GM21619 (cell line): ENCODE results near the gene MGP.

Experiments
- ATAC-seq: cut with Tn5 transposase; IDR thresholded peaks from one replicate; pipeline ENCODE4 v1.9.1; 2021; ENCODE audit not compliant: unreplicated experiment

MGP gene

DNA sequence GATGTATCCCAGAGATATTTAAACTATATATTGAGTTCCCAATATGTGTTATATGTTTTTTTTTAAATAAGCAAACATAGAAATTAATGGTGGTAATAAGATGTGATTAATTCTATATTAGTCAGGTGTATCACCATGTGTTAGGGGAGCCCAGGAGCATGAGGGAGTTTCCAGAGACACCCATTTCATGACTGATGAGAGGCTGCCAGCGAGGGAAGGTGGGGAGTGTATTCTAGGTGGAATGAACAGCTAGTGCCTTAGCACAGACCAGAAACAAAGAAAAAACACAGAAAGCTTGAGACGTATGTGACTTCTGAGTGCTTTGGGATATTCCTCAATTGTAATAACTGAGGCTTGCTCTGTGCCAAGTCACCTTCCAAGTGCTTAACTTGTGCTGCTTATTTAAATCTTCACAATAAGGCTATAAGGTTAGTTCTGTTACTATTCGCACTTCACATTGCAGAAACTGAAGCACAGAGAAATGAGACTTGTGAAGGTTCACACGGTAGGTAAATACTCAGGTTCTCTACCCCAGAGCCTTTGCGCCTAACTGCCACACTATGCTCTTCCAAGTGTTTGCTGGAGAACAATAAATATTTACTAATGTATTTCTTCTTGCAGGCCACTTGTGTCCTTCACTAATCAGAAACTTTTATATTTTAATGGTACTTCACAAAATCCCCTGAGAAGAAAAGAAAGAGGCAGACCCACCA lies 17.9 kb upstream of the MGP start:
- ATAC-seq: no peak

DNA sequence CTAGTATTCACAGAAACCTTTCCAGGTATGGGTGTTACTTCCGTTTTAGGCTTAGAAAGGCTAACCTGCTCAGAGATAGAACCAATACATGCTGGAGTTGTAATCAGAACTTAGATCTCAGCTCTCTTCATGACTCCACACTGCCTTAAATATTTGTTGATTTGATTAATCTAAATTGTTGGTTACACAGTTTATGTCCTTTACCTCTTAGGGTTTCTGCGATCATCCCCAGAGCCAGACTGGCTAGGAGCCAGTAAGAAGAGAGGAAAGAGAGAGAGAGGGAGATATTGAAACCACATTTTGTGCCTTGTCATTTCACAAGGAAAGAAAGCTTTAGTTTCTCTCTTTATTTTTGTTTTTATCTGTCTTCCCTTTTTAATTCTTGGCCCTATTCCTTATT lies 16.8 kb upstream of the MGP start:
- ATAC-seq: no peak

DNA sequence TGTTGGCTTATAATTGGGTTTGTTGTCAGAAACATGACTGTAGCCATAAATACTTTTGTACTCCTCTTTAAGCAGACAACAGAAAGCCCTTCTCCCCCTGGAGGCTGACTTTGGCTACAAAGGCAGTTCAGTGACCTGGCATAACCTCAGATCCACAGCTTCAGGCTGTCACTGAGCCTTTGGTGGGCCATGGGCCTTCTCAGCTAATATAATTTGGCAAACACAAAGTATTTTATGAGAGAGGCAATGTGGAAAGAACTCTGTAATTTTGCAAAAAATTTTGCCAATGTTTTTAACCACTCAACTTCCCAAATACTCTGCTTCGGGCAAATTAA lies 15.5 kb upstream of the MGP start:
- ATAC-seq: no peak

DNA sequence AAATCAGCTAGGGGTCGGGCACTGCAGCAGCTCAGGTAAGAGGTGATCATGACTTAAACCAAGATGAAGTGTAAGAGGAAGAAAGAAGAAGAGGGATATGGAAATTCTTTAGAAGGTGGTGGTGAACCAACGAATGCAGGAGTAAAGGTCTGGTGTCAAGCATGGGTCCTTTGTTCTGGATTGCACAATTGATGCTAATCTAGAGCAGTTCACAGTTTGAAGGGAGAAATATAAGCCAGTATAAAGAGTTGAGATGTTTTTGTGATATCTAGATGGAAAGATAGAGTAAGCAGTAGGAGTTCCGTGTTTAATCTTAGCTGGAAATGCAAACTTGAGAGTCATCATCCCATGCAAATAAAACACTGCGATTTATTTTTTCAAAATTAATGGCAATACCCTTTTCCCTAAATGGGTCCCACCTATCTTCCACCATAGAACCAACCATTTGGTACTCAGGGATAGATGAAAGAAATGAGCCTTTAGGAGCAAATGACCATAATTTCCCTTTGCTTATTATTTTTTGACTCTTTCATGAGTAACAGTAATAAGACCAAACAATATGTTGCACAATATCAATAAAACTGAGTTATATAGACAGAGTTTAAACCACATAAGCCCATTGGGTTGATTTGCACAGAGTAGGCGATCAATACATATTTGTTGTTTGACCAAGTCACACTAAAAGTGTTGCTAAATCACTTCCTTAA lies 15.0 kb upstream of the MGP start:
- ATAC-seq: no peak

DNA sequence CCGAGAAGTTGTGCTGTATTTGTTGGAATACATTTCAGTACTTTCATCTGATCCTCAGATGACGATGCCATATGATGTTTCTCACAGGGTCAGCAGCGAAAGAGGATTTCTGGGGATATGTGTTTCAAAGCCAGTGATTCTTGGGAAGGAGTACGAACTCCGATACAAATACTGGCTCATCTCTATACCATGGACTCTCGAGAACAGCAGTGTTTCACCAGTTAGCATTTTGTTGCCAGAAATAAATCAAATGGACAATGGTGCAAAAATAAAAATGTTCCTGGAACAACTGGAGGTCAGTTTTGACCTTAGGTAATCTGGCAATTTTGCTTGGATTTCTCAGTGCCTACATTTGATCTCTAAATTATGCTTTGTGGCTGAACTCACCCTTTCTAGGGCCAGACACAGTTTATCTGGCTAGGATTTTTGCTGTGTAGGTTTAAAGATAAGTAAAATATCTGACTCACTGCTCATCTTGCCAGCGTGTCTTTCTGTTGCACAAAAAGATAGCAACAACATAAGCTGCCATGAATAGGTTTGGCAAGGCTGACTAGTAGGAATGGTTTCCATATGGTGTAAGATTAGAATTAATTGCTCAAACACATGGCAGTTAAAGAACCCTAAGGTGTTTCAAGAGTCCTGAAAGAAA lies 11.0 kb upstream of the MGP start:
- ATAC-seq: no peak

DNA sequence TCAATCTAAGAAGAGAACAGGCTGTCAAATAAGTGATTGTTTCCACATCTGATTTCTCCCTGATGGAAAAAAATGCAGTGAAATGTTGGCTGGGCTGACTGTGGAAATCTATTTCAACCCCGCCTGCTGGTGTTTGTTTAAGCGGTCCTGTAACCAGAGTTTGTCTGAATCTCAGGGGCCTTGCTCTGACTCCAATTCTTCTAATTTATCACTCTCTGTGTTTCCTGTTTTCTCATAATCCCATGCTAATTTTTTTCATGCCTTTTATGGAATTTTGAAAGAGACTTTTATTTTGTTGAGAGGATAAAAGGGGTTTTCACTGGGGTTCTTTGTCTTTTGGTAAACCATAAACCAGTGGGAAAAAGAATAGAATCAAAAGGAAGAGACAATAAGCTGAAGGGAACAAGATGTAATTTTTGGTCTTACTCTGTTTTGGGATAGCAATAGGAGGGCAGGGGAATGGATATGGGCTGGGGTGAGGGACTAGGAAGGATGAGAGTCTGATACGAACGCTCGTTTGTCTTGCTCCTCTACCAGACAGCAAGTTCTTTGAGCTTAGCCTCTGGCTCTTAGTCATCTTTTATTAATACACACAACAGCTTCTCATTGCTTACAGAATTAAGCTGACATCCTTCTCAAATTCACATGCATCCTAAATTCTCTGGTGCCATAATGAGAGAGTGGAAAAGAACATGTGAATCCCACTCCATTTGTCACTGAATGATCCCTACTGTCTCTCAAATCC lies 8.0 kb upstream of the MGP start:
- no peak for ATAC-seq

DNA sequence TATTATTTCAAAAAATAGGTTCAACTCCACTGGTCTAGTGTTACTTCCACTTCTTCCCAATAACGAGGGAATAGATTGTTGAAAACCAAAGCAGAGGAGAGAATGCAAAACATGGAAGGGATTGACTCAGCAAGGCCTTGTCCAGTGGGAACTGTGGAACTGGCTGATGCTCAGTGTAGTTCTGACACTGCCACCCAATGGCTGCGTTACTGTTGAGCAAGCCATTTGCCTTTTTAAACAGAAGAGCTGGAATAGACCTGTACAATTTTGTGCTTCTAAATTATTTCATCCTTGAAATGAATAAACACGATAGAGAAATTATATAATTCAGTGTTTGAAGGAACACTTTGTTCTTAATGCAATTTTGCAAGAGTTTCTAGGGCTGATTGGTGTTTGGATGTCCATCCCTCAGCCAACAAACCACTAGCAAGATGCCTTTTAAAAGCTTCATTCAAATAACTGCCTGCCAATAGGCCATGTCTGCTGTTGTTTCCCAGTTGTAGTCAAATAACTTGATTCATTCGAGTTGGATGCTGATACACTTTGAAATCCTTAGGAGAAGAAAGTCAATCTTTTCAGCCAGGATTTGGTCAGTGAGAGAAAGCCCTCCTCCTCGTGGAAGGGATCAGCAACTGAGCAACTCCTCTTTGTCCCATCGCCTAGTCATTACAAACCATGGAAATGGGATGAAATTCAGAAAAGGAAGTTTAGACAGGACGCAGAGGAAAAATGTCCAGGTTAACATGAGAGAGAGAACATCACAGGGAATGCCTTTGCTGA lies 7.3 kb upstream of the MGP start:
- ATAC-seq: no peak

DNA sequence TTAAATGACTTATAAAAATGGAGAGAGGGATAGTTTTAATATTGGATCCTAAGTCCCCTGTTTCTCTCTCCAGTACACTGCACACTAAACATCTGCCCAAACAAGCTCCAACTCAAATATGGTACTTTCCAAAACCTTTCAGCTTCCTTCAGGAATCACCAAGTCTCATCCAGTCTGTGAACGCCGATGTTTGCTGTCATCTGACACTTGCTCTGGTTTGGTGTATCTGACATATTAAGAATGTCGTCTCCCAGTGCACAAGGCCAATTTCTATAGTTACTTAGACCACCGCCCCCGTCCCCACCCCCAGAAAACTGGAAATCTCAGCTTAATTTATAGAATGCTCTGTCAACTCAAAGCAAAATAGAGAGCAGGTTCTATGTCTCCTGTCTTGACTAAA lies 5.0 kb upstream of the MGP start:
- ATAC-seq: no peak

DNA sequence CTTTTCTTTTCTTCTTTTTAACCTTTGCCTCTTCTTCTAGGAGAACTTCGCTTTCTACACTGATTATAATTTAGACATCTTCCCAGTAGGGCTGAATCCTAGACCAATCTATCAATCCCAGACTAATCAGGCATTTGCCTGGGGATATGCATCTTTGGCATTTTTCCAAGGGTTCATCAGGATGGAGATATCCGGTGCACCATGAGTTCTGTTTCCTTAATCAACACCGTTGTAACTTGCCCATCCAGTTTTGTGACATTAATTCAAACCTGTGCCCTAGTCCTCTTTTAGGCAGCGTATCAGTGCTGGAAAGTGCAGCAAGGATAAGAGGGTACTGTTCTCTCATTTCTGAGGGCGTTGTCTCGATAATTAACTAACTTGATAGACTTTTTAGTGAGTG lies 617 bp upstream of the MGP start:
- ATAC-seq: no peak

DNA sequence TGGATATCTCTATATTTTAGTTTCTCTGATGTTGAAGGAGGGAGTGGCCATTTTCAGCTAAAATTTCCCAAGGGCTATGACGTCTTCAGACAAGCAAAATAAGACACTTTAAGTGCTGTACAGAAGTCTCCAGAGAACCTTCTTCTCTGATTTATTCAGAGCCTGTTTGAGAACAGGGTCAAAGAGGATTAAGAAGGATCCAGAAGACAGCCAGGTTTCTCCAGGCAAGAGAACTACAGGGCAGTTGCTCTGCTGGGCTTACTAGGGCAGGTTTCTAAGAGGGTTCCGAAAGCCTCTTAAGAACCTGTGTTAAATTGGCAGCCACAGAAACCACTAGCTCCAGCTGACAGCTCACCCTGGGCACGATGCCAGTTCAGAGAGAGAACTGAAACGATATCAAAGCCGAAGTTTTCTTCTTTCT lies 1.2 kb downstream of the MGP start:
- peak; percentile 97 for ATAC-seq

DNA sequence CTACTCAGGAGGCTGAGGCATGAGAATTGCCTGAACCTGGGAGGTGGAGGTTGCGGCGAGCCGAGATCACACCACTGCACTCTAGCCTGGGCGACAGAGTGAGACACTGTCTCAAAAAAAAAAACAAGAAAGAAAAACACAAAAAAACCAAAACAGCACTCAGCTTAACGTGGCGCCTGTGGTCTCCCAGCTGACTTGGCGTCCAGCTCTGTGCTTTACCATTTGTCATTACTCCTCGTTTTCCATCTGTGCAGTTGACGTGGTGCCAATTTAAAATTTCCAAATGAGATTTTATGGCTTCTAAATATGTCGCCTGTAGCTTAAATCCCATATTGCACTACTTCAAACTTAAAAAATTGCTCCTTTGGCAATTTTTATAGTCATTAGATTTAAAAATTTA lies 2.0 kb downstream of the MGP start:
- ATAC-seq: no peak

DNA sequence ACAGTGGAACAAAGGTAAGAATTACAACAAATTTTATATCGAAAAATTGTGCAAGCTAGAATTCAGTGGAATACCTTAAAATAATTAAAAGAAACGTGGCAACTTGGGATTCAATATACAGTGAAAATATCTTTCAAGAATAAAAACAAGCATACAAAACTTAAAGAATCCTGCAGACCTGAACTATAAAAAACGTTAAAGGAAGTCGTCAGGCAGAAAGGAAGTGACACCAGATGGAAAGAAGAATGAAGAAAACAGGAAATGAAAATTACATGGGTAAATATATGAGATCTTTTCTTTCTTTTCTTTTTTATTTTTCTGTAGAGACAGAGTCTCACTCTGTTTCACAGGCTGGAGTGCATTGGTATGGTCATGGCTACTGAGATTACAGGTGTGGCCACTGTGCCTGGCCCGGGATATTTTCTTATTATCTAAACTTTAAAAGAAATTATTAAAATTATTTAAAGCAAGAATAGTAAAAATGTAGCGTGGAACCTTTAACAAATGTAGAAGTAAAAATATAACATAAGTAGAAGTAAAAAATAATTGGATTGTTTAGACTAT lies 4.7 kb downstream of the MGP start:
- no peak for ATAC-seq

DNA sequence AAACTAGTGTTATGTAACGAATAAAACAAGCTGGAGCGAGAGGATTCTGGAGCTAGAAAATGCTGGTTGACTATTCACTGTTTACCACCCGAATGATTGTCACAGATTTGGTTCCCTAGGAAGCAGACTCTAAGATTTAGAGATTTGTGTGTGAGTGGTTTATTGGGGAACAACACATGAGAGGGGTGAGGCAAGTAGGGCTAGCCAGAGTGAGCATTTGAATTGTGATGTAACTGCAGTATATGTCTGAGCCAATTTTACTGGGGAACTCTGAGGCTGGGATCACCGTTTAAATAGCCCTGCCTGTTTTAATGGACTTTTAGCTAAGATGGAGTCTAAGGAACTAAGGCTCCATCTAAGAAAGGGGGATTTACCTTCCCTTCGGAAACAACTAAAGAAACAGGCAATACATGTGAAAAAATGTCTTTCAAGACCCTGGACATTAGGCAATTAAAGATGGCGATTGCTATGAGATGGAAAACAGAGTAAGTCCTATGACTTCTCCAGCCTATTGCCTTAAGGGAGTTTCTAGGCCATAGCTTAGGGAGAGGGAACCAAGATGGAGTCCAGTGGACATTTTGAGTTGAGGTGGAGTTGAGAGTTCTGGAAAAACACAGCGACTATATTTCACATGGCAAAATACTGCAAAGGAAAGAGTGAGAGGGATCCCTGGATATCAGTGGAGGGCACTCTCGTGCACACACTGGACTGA lies 6.3 kb downstream of the MGP start:
- no peak for ATAC-seq

DNA sequence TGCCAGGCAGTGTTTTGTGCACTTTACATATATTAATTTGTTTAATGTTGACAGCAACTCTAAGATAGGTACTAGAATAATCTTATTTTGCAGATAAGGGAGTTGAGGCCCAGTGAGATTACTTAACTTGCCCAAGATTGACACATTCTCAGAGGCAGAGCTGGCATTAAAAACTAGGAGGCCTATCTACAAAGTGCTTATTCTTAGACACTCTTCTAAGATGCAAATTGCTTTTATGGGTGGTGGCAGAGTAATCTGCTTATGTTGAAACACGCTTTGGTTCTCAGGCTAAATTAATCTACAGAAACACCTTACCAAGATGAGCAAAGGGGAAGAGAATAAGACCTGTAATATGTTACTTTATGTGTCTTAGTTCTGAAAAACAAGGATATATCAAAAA lies 7.2 kb downstream of the MGP start:
- no peak for ATAC-seq

DNA sequence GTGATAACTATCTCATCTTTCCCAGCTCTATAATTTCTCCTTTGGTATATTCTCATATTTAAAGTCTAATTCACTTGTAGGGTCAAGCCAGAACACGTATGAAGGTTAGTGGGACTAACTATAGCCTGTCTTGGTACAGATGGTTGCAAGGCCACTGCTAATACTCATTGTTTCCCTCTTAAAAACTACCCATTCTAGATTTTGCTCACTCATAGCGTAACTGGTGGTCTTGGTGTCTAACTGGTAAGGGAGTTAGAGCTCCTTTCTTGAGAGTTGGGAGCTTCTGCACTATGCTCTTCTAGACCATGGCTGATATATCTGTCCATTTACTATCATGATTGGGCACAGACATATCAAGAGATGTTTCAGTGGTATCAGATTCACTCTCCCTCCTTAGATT lies 8.8 kb downstream of the MGP start:
- no peak for ATAC-seq

DNA sequence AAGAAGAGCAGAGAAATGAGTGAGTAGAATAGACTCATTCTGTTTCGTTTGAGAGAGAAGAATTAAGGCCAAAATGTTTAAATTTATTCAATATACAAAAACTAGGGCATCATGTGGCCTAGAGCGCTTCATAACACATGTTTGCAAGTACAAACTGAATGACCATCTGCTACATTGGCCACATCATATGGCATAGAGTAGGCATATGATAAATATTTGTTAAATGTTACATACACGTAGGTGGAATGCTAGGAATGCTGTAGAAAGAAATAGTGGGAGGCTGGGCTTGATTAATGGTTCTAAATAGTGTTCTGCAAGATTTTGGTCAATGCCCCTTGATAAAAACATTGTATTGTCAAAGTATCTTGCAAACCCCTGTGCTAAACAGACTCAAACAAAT lies 10.8 kb downstream of the MGP start:
- ATAC-seq: no peak

DNA sequence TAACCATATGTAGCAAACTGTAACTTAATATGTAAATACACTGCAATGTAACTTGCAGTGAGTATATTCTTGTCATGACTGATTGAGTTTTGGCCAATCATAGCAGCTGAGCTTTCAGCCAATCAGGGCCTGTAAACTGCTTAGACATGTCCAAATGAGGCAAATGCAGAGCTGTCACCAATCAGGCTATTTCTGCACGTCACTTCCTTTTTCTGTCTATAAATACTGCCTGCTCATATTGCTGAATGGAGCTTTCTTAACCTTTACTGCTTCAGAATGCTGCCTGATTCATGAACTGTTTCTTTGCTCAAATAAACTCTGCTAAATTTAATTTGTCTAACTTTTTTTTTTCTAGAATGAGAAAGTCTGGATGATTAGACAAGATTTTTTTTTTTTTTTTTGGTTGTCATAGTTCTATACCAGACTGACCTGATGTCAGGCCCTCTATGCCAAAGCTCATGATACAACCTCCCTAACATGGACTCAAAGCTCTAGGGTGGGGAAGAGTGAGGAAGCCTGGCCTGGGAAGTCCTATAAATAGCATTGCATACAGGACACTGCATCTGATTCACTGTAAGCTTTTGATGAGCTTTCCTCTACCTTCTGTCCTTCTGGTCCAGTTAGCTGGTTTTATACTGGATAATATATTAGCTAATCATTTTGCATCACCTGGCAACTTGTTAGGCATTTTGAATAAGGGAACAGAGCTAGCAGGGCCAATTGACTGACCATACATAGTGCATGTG lies 12.0 kb downstream of the MGP start:
- ATAC-seq: no peak

DNA sequence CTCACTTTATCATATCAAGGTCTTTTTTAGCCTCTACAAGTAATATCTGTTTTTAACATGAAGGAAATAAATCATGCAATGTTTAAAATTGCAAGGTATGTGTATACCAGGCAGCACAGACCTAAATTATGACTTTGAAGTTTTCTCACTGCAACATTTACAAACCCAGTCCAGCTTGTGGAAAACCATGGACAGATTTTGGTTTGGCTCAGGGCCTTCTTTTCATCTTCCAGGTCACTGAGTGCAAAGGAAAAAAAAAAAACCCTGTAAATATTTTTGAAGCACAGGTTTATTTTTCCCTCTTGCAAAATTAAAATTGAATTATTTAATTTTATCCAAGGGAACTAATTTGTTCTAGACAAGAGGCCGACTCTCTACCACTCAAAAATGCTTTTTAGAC lies 13.8 kb downstream of the MGP start:
- ATAC-seq: no peak

DNA sequence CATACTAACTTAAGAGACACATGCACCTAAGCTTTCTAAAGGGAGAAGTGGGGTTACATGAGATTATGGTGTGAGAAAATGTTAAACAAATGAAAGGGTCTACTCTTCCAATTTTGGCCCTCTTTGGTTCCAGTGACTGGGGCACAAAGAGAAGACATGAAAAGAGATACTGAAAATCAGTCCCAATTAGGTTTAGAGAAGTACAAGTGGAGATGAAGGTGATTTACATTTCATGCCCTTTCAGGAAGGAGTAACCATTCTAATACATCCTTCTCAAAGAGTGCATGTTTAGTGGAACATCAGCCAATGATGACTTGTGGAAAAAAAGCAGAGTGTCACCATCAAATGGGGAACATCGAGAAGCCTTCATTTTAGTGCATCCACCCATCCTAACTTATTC lies 14.4 kb downstream of the MGP start:
- ATAC-seq: no peak
